OCI-LY1 (cell line): ENCODE results near the gene ADARB2.

ENCODE experiments used
- EZH2 ChIP-seq: fragments of 200-600 bp; sonication (generic), shearing (Covaris generic); IDR thresholded peaks from 2 replicates; pipeline ENCODE4 v1.8.0; 2017; ENCODE audit warnings: borderline replicate concordance, mixed run types, mild to moderate bottlenecking, antibody characterized with exemption, low read length, moderate library complexity, mixed read lengths
- TF ChIP-seq, protein P1 (sequence below): fragments of 200-600 bp; sonication (generic), shearing (Covaris generic); IDR thresholded peaks from 2 replicates; pipeline ENCODE4 v1.5.1; 2017; ENCODE audit warnings: mild to moderate bottlenecking, antibody characterized with exemption, low read length, moderate library complexity, mixed read lengths

DNA sequence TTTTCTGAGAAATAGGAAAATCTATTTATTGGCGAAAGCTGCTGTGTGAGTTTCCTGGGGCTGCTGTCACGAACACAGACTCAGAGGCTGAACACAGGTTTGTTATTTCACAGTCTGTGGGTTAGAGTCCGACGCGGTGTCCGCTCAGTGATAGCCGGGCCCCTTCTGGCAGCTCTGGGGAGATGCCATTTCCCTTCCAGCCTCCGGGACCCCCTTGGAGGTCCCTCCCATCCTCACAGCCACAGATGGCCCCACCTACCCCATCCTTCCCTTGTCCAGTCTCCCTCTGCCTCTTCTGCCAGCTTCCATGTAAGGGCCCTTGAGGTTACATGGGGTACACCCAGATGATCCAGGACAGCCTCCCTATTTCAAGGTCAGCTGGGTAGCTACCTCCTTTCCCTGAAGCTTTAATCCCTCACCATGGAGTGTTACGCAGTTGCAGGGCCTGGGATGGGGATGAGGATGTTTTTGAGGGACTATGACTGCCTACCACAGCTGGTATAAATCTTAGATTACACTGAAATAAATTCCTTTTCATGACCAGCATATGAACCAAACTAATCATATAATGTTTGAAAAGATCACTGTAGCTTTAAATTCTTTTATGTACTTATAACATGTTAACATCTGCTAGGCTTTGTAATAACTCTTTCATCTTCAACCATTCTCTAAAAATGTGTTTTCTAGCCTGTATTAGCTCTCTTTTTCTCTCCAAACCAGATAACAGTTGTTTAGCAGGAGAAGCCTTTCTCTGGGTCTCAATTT is 582.6 kb downstream of the ADARB2 start:
- TF ChIP-seq, protein P1, sequence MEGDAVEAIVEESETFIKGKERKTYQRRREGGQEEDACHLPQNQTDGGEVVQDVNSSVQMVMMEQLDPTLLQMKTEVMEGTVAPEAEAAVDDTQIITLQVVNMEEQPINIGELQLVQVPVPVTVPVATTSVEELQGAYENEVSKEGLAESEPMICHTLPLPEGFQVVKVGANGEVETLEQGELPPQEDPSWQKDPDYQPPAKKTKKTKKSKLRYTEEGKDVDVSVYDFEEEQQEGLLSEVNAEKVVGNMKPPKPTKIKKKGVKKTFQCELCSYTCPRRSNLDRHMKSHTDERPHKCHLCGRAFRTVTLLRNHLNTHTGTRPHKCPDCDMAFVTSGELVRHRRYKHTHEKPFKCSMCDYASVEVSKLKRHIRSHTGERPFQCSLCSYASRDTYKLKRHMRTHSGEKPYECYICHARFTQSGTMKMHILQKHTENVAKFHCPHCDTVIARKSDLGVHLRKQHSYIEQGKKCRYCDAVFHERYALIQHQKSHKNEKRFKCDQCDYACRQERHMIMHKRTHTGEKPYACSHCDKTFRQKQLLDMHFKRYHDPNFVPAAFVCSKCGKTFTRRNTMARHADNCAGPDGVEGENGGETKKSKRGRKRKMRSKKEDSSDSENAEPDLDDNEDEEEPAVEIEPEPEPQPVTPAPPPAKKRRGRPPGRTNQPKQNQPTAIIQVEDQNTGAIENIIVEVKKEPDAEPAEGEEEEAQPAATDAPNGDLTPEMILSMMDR, result no peak
- no peak for TF ChIP-seq EZH2
